ENCODE data around the gene MEGF11.

MEGF11 gene
- 0 to 0.20 (median 0.05) reads per million in 18 experiments for total RNA-seq

- no peak for DNase-seq
Measured at GRCh38 chr15:66253418-66254088, at the start of gene MEGF11. MEGF11 (minus strand) TSS chr15:66253750; CDS start chr15:66128403, 125,347 bp downstream.

- no peak for DNase-seq
Measured at GRCh38 chr15:66302489-66303278, 49.1 kb upstream of the MEGF11 start.

- DNase-seq: no peak
Measured at GRCh38 chr15:66298803-66299251, 45.3 kb upstream of the MEGF11 start.

- no peak for DNase-seq
Measured at GRCh38 chr15:66296186-66296585, 42.6 kb upstream of the MEGF11 start.

- DNase-seq: no peak
Measured at GRCh38 chr15:66294932-66295235, 41.3 kb upstream of the MEGF11 start.

GRCh38 chr15:66294157-66294931, 40.8 kb upstream of the MEGF11 start:
- no peak for DNase-seq

- DNase-seq: peak; percentile 63 to 80
Measured at GRCh38 chr15:66293419-66294156, 40.0 kb upstream of the MEGF11 start, which contains the start of gene DIS3L. DIS3L (plus strand) TSS chr15:66293568; CDS start chr15:66293597, 29 bp downstream.

- no peak for DNase-seq
Measured at GRCh38 chr15:66292571-66293418, 39.2 kb upstream of the MEGF11 start.

GRCh38 chr15:66291816-66292570, 38.4 kb upstream of the MEGF11 start:
- no peak for DNase-seq

GRCh38 chr15:66290518-66290917, 37.0 kb upstream of the MEGF11 start:
- no peak for DNase-seq

GRCh38 chr15:66290007-66290406, 36.5 kb upstream of the MEGF11 start:
- no peak for DNase-seq

- no peak for DNase-seq
Measured at GRCh38 chr15:66288551-66289185, 35.1 kb upstream of the MEGF11 start.

GRCh38 chr15:66288093-66288492, 34.5 kb upstream of the MEGF11 start:
- DNase-seq: no peak

- peak in 1 of 2 donors; percentile 63 for DNase-seq
Measured at GRCh38 chr15:66287461-66288057, 34.0 kb upstream of the MEGF11 start.

GRCh38 chr15:66285533-66286280, 32.2 kb upstream of the MEGF11 start:
- DNase-seq: no peak

- DNase-seq: peak in 1 of 2 donors; percentile 40
Measured at GRCh38 chr15:66284271-66284670, 30.7 kb upstream of the MEGF11 start.

GRCh38 chr15:66278671-66279070, 25.1 kb upstream of the MEGF11 start:
- DNase-seq: no peak

- no peak for DNase-seq
Measured at GRCh38 chr15:66278056-66278455, 24.5 kb upstream of the MEGF11 start.

- DNase-seq: no peak
Measured at GRCh38 chr15:66276546-66276945, 23.0 kb upstream of the MEGF11 start.

All from inflammatory macrophage (primary cell).